ENCODE measurements around the gene RAP1GDS1. TPM values are rescaled to one million over a fixed set of nuclear protein-coding genes. Genes with fewer than 3 reads are reported as not detected.
A peak's percentile ranks its signal among the peaks of the same experiment; 100 is the strongest.
"Not testable (repeated sequence)": the region's sequence is repeated elsewhere in the genome, so short reads cannot be mapped to it uniquely, and the experiment has no call there.

RAP1GDS1 gene
- polyA plus RNA-seq, 6 donors from 2014 or later = 29.0 to 52.2 (median 36.4) TPM

DNA sequence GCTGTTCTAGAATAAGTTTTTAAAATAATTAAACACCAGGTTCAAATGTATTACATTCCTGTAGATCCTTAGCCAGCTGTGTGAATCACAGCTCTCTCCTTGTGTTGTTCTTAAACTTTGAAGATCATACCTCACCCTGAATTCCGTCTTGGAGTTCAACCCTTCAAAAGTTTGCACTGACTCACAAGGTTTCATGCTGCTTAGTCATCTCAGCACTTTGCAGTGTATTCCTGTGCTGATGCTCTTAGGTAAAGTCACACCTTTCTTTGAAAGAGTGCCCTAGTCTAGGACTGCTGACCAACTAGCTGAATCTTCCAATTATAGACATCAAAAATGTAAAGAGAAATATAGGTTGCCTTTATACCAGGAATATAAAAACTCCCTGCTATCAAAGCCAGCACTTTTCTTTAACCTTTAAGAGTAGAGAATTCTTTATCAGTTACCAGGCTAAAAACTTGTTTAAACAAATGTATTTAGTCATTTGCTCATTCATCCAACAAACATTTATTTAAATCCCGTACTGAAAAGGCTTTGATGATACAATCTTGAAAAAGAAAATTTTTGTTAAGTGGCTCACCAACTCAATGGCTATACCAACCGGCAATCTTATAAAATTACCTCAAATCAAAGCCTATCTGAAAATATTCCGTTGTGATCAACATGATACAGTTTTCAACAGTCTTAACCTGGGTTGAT is 169.7 kb downstream of the RAP1GDS1 start:
- Mint-ChIP-seq H3K27me3 (no peaks in the 10 kb centered on the region), H3K9me3 (peaks cover 0 to 5% (median 2%) of the 10 kb centered on the region in 7 donors), H3K27ac (peak overlapping the region in 1 of 6 donors; percentile 42), H3K4me1 (peaks cover 6 to 15% (median 11%) of the 10 kb centered on the region in 3 donors), H3K36me3 (peaks cover 9 to 11% of the 10 kb centered on the region in 2 donors), H3K4me3 (no peak overlapping the region)
- DNase-seq (no peak), ATAC-seq (ENCODE audit: low read depth in 2 of 2) (no peak)

DNA sequence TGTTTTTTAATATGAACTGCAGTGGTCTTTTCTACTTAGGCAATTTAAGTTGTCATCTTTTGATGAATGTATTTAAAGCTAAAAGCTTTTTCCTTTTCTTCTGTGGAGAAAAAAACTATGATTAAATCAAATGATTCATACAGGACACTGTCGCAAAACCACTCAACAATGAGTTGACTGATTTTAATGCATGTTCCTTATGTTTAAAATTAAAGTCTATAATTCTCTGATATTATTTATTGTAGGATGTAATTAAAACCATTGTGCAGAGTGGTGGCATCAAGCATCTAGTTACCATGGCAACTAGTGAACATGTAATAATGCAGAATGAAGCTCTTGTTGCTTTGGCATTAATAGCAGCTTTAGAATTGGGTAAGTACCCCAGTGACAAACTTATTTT is 172.5 kb downstream of the RAP1GDS1 start:
- Mint-ChIP-seq H3K4me1 (no peaks in the 10 kb centered on the region), H3K9me3 (no peaks in the 10 kb centered on the region), H3K27ac (no peak overlapping the region), H3K36me3 (peaks cover 5 to 10% of the 10 kb centered on the region in 2 donors), H3K27me3 (no peaks in the 10 kb centered on the region), H3K4me3 (no peak overlapping the region)
- ATAC-seq (ENCODE audit: low read depth in 2 of 2) (no peak), DNase-seq (no peak)

DNA sequence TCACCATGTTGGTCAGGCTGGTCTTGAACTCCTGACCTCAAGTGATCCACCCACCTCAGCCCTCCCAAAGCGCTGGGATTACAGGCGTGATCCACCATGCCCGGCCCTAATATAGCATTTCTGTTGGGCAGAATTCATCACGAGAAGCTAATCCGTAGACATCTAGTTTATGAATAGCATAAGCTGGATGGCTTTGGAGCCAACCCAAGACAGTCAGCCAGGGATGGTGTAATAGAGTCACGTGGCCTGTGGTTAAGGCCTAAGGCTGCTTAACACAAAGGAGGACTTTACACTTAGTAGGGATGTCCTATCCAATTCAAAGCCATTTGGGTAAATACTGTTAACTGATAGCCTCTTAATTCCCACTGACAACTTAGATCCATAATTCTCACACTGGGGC is 173.6 kb downstream of the RAP1GDS1 start:
- Mint-ChIP-seq H3K9me3 (no peaks in the 10 kb centered on the region), H3K4me3 (no peak overlapping the region), H3K4me1 (peaks cover 0 to 6% (median 3%) of the 10 kb centered on the region in 3 donors), H3K36me3 (peaks cover 10 to 12% of the 10 kb centered on the region in 2 donors), H3K27ac (peak overlapping the region in 1 of 6 donors; percentile 14), H3K27me3 (no peaks in the 10 kb centered on the region)
- no peak for ATAC-seq (ENCODE audit: low read depth in 2 of 2)
- DNase-seq = no peak

DNA sequence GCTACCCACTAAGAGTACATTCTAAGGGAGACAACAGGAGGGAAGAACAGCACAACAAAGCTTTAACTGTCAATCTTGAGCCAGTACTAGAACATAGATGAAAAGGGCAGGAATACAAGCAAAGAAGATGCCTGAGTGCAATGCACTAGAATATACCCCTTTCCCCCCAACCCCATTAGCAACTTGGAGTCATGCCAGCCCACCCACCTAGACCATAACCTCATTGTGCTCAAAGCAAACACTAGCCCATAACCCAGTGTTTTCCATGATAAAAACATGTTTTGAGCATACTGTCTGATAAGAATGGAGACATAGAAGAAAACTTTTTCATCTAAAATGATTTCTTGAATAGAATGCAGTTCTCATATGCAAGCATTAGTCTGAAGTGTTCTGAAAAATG is 183.2 kb downstream of the RAP1GDS1 start:
- peaks cover 29 to 44% (median 38%) of the 10 kb centered on the region in 3 donors for H3K4me1 Mint-ChIP-seq
- H3K27me3 Mint-ChIP-seq = no peaks in the 10 kb centered on the region
- ATAC-seq (ENCODE audit: low read depth in 2 of 2) (no peak), DNase-seq (no peak)
- H3K9me3 Mint-ChIP-seq = no peaks in the 10 kb centered on the region
- peak overlapping the region in 1 of 6 donors; percentile 21 for H3K27ac Mint-ChIP-seq
- peaks cover 18 to 23% of the 10 kb centered on the region in 2 donors for H3K36me3 Mint-ChIP-seq
- no peak overlapping the region for H3K4me3 Mint-ChIP-seq

GRCh38 chr4:98446499-98447375 is 185.6 kb downstream of the RAP1GDS1 start:
- ATAC-seq (ENCODE audit: low read depth in 2 of 2) (peak; percentile 78 to 84), DNase-seq (peak; percentile 76)
- Mint-ChIP-seq H3K4me1 (peaks cover 31 to 48% (median 45%) of the 10 kb centered on the region in 3 donors), H3K4me3 (peak overlapping the region; percentile 73 to 91 (median 84)), H3K36me3 (peaks cover 8 to 14% of the 10 kb centered on the region in 2 donors), H3K27me3 (no peaks in the 10 kb centered on the region), H3K9me3 (no peaks in the 10 kb centered on the region), H3K27ac (peak overlapping the region; percentile 85 to 96 (median 90))

DNA sequence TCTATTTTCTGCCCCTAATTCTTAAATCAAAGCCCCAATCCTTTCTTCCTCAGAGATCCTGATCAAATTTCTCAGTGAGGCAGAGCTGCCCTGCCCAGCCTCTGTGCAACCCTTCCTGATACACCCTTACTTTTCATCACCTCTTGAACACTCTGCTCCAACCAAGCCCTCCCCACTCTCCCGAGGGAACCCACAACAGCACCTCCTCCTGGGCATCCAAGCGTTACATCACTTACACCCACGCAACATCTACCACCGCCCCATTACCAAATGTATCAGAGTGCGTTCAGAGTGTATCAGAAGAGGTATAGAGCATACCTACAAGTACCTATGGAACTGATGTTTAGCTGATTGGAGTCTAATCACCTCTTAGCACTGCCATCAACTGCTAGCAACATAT is 186.5 kb downstream of the RAP1GDS1 start:
- Mint-ChIP-seq H3K27ac (peak overlapping the region; percentile 85 to 96 (median 90)), H3K9me3 (peaks cover 0 to 4% (median 0%) of the 10 kb centered on the region in 7 donors), H3K4me1 (peaks cover 31 to 48% (median 45%) of the 10 kb centered on the region in 3 donors), H3K27me3 (no peaks in the 10 kb centered on the region), H3K4me3 (peak overlapping the region; percentile 73 to 91 (median 84)), H3K36me3 (peaks cover 5 to 6% of the 10 kb centered on the region in 2 donors)
- DNase-seq (peak; percentile 40), ATAC-seq (ENCODE audit: low read depth in 2 of 2) (peak; percentile 12 to 29)

- H3K4me1 Mint-ChIP-seq = peaks cover 36 to 54% (median 49%) of the 10 kb centered on the region in 3 donors
- ATAC-seq (ENCODE audit: low read depth in 2 of 2) (no peak), DNase-seq (no peak)
- no peaks in the 10 kb centered on the region for H3K27me3 Mint-ChIP-seq
- H3K4me3 Mint-ChIP-seq = peak overlapping the region in 6 of 8 donors; percentile 1 to 88 (median 66)
- peaks cover 0 to 9% (median 0%) of the 10 kb centered on the region in 7 donors for H3K9me3 Mint-ChIP-seq
- H3K27ac Mint-ChIP-seq = peak overlapping the region in 2 of 6 donors; percentile 84 to 93
- peaks cover 0 to 8% of the 10 kb centered on the region in 2 donors for H3K36me3 Mint-ChIP-seq
Observed at GRCh38 chr4:98448908-98449307, 187.7 kb downstream of the RAP1GDS1 start.

- Mint-ChIP-seq H3K27me3 (no peaks in the 10 kb centered on the region), H3K27ac (no peak overlapping the region), H3K36me3 (peaks cover 0 to 15% of the 10 kb centered on the region in 2 donors), H3K4me1 (peaks cover 25 to 46% (median 37%) of the 10 kb centered on the region in 3 donors), H3K9me3 (peaks cover 0 to 9% (median 0%) of the 10 kb centered on the region in 7 donors), H3K4me3 (no peak overlapping the region)
- no peak for DNase-seq
- ATAC-seq (ENCODE audit: low read depth in 2 of 2) = no peak
Observed at GRCh38 chr4:98452091-98452490, 190.9 kb downstream of the RAP1GDS1 start.

GRCh38 chr4:98457422-98457821 is 196.2 kb downstream of the RAP1GDS1 start:
- Mint-ChIP-seq H3K9me3 (peaks cover 4 to 20% (median 8%) of the 10 kb centered on the region in 7 donors), H3K36me3 (peaks cover 6 to 20% of the 10 kb centered on the region in 2 donors), H3K4me1 (peaks cover 5 to 14% (median 11%) of the 10 kb centered on the region in 3 donors)
- not testable (repeated sequence) for H3K4me3 Mint-ChIP-seq; ATAC-seq (ENCODE audit: low read depth in 2 of 2); H3K27ac Mint-ChIP-seq; H3K27me3 Mint-ChIP-seq; DNase-seq

- H3K27me3 Mint-ChIP-seq; DNase-seq; H3K27ac Mint-ChIP-seq; H3K4me1 Mint-ChIP-seq; ATAC-seq (ENCODE audit: low read depth in 2 of 2): not testable (repeated sequence)
- H3K9me3 Mint-ChIP-seq = peaks cover 3 to 13% (median 4%) of the 10 kb centered on the region in 7 donors
- peaks cover 6 to 15% of the 10 kb centered on the region in 2 donors for H3K36me3 Mint-ChIP-seq
- peak overlapping the region in 1 of 8 donors; percentile 25 for H3K4me3 Mint-ChIP-seq
Observed at GRCh38 chr4:98461121-98461865, 200.1 kb downstream of the RAP1GDS1 start.

GRCh38 chr4:98462487-98462886 is 201.3 kb downstream of the RAP1GDS1 start:
- no peaks in the 10 kb centered on the region for H3K27me3 Mint-ChIP-seq
- H3K9me3 Mint-ChIP-seq = peaks cover 2 to 13% (median 4%) of the 10 kb centered on the region in 7 donors
- H3K4me3 Mint-ChIP-seq = no peak overlapping the region
- peaks cover 6 to 8% of the 10 kb centered on the region in 2 donors for H3K36me3 Mint-ChIP-seq
- no peak overlapping the region for H3K27ac Mint-ChIP-seq
- DNase-seq = no peak
- ATAC-seq (ENCODE audit: low read depth in 2 of 2) = no peak
- peaks cover under 1 to 11% (median 11%) of the 10 kb centered on the region in 3 donors for H3K4me1 Mint-ChIP-seq

DNA sequence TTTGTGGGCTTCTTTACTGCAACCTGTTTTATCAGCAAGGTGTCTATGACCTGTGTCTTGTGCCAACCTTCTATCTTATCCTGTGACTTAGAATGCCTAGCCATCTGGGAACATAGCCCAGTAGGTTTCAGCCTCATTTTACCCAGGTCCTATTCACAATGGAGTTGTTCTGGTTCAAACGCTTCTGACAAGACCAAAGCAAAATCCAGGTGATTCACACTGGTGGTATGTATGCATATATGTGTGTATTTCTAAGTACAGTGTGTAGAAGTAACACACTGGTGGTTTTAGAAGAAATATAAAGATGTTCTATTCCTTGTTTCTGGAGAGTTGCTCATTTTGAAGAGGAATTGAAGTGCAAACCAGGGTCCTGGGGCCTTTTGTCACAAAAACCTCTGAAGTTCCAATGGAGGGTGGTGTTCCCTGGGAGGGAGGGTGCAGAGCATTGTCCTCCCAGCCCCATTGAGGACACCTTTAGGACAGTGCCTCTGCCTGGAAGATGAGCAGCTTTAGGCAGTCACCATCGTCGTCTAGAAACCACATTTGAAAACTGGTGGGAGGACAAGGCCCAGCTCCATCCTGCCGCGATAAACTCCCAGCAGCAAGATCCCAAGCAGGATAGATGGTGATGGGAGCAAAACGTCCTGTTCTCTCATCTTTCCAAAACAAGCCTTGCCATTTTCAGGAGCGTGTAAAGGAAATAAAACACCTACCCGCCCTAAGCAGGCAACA is 205.8 kb downstream of the RAP1GDS1 start:
- H3K4me1 Mint-ChIP-seq = peaks cover 7 to 15% (median 10%) of the 10 kb centered on the region in 3 donors
- peak overlapping the region in 3 of 8 donors; percentile 23 to 91 (median 67) for H3K4me3 Mint-ChIP-seq
- H3K36me3 Mint-ChIP-seq = peaks cover 3 to 5% of the 10 kb centered on the region in 2 donors
- no peak overlapping the region for H3K27ac Mint-ChIP-seq
- no peaks in the 10 kb centered on the region for H3K27me3 Mint-ChIP-seq
- DNase-seq (no peak), ATAC-seq (ENCODE audit: low read depth in 2 of 2) (no peak)
- peaks cover 0 to 5% (median 2%) of the 10 kb centered on the region in 7 donors for H3K9me3 Mint-ChIP-seq
